ENCODE results near the gene EPHA10.
"Not testable (repeated sequence)": the region's sequence is repeated elsewhere in the genome, so short reads cannot be mapped to it uniquely, and the experiment has no call there.

The EPHA10 gene

DNA sequence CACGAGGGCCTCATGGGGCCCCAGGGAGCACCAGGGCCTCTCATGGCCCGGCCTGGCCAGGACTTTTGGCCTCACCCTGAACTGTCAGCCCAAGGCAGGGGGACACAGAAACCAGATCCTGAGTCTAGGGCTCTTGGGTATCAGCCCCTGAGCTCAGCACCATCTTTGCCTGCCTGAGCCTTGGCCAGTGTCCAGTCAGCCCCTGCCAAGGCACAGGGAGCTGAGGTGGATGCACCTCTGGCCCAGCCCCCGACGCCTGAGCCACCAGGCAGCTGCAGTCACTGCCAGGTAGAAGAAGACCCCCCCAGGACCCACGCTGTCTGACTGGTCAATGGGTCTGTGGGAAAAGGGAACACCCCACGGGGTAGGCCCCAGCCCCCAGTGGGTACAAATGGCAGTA is 47.3 kb downstream of the EPHA10 start:
- DNase-seq (ENCODE audit: low read depth in 2 of 2), result no peak

DNA sequence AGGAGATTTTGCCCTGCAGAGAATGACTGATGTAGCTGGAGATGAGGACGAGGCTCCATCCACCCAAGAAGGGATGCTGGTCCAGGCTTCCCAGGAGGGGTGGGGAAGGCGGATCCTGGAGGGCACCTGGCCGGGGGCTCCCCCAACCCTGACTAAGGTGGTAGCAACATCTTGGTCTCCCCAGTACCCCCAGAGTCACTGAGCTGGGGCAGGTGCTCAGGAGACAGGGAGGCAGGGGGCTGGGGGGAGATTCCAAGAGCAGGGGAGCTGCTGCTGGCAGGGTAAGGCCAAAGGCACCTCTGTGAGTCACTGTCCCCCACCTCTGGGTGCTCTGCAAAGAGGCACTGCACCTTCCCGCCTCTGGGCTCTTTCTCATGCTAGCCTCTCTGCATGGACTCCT is 48.6 kb downstream of the EPHA10 start:
- no peak for DNase-seq (ENCODE audit: low read depth in 2 of 2)

DNA sequence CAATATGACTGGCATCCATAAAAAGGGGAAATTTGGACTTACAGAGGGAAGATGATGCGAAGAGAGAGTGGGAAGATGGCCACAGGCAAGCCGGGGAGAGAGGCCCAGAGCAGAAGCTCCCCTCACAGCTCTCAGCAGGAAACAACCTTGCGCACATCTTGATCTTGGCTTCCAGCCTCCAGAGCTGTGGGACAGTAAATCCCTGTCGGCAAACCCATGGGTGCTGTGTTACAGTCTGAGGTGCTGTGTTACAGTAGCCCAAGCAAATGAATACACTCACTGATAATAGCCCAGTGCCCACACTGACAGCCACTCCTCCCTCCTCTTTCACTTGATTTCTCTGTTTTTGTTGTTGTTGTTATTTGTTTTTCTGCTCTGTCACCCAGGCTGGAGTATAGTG is 50.2 kb downstream of the EPHA10 start:
- DNase-seq (ENCODE audit: low read depth in 2 of 2), result no peak

DNA sequence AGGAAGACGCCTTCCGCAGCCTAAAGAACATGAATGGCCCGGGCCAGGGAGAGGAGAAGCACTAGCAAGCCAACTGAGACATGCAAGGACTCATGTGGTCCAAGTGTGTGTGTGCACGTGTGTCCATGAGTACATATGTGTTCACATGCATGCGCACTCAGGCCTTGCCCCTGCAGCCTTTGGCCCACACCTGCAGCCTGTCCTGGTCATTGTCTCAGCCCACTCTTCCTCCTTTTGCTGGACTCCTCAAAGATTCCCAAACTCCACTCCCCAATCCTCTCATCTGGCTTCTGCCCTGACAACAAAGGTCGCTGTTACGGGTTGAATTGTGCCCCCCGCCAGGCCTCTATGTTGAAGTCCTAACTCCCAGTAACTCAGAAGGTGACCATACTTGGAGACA is 50.7 kb downstream of the EPHA10 start:
- no peak for DNase-seq (ENCODE audit: low read depth in 2 of 2)

DNA sequence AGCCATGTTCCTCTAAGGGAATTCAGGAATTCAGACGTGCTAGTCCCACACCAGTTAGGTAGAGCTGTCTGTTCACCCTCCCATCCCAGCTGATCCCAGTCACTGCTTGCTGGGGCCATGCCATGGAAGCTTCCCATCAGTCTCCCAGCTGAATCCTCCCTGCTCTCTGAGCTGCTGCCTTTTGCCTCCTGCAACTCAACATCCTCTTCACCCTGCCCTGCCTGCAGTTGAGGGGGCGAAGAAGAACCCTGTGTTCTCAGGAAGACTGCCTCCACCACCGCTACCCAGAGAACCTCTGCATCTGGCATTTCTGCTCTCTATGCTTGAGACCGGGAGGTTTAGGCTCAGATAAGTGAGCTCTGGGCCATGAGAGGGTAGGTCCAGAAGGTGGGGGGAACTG is 56.4 kb downstream of the EPHA10 start:
- DNase-seq (ENCODE audit: low read depth in 2 of 2), result no peak

DNA sequence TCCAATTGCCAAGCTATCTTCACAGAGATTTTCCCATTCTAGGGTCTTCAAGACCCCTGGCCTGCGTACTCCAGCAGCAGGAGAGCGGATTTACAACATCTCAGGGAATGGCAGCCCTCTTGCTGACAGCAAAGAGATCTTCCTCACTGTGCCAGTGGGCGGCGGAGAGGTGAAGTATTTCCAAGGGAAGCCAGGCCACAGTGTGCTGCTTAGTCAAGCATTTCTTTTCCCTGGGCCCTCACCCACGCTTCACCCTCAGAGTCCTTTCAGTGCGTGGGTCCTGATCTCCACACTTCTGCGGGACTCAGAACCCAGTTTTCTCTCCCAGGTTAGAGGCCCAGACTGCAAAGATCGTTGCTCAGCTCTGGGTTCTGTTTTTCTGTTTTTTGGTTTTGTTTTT is 59.5 kb downstream of the EPHA10 start:
- no peak for DNase-seq (ENCODE audit: low read depth in 2 of 2)

DNA sequence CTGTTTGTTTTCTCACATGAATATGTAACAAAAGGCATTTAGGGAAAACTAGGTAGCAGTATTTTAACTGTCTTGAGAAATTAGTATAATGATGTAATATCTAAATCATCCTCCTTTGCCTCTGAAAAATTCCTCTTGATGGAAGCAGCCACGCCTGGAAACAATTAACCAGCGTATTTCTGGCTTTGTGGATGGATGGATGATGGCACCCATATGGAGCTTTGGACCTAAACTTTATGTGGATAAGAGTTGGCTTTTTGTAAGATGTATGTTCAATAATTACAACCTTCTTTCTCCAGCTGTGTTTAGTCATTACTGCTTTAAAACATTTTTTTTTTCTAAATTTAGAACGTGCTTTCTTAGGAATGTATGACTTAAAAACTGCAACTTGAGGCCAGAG is 60.0 kb downstream of the EPHA10 start:
- DNase-seq (ENCODE audit: low read depth in 2 of 2), result no peak

DNA sequence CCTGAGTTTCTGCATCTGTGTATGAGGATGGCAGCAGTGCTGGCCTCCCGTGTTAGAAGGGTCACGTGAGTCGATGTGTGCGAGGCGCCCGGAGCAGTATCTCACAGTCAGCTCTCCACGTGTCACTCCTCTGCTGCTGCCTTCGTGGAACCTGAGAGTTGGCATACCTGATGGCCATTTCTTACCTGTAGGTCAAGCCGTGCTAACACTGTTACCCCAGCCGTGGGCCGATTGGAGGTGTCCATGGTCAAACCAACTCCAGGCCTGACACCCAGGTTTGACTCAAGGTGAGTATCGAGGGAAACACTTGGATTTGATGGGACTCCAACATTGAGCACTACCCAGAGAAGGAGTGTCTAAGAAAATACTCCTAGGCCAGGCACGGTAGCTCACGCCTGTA is 61.9 kb downstream of the EPHA10 start:
- DNase-seq (ENCODE audit: low read depth in 2 of 2), result no peak

DNA sequence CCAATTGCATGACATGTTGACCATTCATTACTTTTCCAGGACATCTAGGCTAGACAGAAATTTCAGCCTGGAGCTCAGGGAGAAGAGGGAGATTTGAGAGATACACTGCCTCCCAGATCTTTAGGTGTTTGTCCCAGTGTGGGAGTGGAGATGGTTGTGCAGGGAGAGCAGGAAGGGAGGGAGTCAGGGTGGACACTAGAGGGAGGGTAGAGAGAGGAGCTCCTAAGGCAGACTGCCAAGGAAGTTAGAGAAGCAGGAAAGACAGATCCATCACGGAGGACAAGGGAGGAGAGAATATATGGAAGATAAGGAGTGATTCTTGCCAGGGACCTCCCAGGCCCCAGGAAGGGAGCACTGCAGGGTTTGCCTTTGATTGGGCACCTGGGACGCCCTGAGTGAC is 63.9 kb downstream of the EPHA10 start:
- no peak for DNase-seq (ENCODE audit: low read depth in 2 of 2)

DNA sequence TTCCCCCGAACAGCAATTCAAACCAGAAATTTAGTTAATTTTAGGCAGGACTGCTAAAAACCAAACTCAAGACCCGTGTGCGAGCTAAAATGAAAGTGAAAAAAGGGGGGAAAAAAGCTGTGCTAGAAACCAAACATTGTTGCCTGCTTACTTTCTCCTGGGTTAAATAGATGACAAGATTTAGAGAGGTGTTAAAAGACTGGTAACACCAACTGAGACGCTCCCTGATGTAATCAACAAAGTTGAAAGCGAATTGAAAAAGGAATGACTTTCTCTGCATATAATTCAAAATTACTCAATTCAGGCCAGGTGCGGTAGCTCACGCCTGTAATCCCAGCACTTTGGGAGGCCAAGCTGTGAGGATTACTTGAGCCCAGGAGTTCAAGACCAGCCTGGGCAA is 65.8 kb downstream of the EPHA10 start:
- DNase-seq (ENCODE audit: low read depth in 2 of 2), result no peak

DNA sequence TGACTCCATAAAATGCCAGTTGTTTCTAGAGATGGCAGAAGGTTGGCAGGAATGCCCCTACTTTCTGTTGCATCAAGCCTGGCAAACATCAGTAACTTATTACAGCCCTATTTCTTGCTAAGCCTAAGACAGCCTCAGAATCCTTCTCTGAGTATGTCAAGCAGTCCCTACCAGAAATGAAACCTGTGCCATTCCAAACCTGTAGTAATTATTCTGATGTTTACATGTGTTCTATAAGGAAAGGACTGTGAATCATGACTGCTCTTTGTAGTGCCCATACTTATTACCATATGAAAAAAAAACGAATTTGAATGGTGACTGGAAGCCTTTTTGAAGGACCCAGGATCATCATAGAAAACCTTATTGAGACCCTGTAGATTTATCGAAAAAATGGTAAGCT is 67.2 kb downstream of the EPHA10 start:
- no peak for DNase-seq (ENCODE audit: low read depth in 2 of 2)

DNA sequence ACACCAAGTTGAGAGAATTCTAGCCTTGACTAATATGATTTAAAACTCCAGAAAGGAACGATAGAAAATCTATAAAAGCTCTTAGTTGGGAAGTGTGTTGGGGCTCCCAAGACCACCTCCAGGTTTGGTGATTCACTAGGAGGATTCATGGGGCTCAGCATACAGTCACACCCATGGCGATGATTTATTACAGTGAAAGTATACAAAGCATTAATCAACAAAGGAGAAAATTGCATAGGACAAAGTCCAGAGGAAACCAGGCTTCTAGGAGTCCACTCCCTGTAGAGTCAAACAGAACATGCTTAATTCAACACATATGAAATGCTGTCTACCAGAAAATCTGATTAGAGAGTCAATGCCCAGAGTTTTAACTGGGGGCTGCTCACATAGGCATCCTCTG is 67.8 kb downstream of the EPHA10 start:
- no peak for DNase-seq (ENCODE audit: low read depth in 2 of 2)

DNA sequence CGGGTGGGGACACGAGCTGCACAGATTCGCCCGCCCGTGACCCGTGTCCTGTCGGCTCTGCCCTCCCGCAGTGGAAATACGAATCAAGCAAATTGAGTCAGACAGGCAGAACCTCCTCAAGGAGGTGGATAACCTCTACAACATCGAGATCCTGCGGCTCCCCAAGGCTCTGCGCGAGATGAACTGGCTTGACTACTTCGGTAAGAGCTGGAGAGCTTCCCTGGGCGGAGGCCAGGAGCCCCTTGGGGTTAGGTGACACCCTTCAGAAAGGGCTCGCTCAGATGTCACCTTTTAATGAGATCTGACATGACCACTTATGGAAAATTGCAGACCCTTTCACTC is 72.1 kb downstream of the EPHA10 start:
- no peak for DNase-seq (ENCODE audit: low read depth in 2 of 2)

DNA sequence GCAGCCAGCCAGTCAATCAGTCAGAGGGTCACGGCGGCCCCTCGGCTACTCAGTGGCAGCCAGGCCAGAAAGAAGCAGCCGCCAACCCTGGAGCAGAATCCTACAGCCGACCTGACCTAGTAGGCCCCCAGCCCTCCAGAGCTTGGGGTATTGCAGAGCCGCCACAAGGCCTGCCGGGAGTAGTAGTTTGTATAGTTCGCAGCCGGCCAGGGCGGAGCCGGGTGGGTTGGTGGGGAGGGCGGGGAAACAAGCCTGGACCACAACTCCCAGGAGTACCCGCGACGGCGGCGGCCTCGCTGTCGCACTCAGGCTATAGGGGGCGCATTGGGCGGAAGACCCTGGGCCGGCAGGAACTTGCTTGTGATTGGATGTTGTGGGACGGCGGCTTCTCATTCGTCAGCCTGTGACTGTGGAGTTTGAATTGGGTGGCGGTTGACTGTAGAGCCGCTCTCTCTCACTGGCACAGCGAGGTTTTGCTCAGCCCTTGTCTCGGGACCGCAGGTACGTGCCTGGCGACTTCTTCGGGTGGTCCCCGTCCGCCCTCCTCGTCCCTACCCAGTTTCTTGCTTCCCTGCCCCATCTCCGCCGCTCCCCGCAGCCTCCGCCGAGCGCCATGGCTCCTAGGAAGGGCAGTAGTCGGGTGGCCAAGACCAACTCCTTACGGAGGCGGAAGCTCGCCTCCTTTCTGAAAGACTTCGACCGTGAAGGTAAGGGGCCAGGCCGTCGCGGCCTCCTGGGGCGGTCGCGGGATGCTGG is 72.7 kb downstream of the EPHA10 start, which contains the start of gene CDCA8:
Gene CDCA8, plus strand, starts transcription at position 439 of the 756 bp plus-strand sequence. Its CDS starts 175 bp downstream, at position 614.
- DNase-seq (ENCODE audit: low read depth in 2 of 2), result peak; percentile 96

DNA sequence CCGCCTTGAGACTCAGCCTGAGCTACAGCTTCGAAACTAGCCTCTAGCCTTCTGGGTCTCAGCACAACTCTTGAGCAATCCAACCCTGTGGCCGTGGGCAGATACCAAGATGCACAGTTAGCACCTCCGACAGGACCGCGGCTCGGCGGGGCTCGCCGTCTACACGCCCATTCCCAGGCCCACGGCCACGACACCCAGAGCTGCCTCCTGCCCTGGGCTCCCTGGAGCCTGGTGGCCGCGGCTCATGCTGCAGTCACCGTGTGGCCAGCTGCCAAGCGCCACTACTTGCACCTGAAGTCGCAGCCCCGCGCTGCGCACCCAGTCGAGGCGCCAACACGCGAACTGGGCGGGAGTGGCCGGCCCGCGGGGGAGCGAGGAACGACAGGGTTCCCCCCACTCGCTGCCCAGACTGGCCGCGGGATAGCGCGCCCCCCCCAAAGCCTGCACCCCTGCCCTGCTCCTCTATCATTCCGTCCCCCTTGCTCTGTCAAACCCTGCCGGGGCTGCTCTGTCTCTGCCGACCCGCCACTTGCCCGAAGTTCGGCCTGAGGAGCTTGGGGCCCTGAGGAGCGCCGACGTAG is 73.3 kb downstream of the EPHA10 start:
- DNase-seq (ENCODE audit: low read depth in 2 of 2), result no peak

DNA sequence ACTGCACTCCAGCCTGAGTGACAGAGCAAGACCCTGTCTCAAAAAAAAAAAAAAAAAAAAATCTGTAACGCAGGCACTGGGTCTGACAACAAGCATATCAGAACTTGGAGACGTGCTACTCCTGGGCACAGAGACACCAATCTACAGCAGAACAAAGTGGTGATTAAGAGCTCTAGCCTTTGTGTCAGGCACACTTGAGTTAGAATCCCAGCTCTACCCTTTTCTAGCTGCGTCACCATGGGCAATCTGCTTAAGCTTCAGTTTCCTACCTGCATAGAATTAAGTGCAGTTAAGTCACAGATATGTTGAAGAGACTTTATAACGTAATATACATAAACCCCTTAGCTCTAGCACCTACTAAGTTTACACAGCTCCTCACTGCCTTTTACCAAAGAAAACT is 76.0 kb downstream of the EPHA10 start:
- DNase-seq (ENCODE audit: low read depth in 2 of 2), result no peak

DNA sequence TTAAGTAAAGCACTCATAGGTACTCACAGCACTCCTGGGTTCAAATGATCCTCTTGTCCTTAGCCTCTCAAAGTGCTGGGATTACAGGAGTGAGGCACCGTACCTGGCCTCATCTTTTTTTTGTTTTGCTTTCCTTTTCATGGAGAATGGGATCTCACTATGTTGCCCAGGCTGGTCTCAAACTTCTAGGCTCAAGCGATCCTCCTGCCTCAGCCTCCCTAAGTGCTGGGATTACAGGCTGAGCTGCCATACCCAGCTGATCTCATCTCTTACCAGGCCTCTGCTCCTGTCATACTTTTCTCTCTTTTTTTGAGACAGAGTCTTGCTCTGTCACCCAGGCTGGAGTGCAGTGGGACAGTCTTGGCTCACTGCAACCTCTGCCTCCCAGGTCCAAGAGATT is 77.2 kb downstream of the EPHA10 start:
- not testable (repeated sequence) for DNase-seq (ENCODE audit: low read depth in 2 of 2)

DNA sequence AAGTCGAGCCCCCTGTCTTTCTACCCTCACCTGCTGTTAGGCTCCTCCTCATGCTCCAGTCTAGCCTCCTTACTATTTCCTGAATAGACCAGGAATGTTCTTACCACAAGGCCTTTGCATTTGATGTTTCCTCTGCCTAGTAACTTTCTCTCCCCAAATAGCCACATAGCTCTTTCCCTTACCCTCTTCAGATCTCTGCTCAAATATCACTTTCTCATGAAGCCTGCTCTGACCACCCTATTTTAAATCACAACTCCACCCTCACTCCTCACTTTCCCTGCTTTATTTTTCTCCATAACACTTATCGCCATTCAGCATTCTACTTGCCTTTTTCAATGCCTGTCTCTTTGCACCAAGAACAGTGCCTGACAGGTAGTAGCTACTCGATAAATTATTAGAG is 79.2 kb downstream of the EPHA10 start:
- DNase-seq (ENCODE audit: low read depth in 2 of 2), result no peak

DNA sequence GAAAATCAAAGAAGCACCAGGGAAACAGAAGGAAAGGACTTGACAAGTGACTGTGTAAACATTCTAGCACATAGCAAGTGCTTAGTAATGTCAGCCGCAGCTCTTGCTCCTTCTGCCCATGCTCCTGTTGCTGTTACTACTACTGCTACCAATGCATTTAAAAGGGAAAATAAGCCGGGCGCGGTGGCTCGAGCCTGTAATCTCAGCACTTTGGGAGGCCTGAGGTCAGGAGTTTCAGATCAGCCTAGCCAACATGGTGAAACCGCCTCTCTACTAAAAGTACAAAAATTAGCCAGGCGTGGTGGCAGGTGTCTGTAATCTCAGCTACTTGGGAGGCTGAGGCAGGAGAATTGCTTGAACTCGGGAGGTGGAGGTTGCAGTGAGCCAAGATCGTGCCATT is 80.7 kb downstream of the EPHA10 start:
- DNase-seq (ENCODE audit: low read depth in 2 of 2), result not testable (repeated sequence)

DNA sequence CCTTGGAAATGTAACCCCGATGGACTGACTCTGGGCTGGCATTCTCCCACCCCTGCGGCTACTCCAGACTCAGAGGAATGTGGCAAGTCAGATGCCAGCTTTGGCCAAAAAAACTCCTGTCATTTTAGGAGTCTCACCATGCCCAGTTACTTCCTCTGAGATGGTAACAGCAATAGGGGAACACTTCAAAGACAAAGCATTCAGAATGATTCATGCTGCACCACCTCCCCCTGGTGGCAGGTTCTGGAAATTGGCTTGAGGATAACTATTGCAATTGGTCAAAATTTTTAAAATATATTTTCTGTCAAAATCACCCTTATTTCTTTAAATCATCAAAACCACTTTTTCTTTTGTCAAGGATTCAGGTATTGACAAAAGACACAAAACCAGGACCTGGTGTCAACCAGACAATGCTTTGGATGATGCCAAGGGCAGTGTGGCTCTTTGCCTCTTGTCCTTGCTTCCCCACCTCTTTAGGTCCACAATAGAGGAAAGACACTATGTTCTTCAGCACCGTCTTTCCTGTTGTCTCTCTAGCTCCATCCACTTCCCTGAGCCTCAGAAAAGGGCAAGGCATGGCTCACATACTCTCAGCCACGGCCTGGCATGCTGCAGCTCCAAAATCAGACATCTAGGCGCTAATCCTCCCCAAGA is 82.5 kb downstream of the EPHA10 start:
- DNase-seq (ENCODE audit: low read depth in 2 of 2), result peak; percentile 52 to 54

DNA sequence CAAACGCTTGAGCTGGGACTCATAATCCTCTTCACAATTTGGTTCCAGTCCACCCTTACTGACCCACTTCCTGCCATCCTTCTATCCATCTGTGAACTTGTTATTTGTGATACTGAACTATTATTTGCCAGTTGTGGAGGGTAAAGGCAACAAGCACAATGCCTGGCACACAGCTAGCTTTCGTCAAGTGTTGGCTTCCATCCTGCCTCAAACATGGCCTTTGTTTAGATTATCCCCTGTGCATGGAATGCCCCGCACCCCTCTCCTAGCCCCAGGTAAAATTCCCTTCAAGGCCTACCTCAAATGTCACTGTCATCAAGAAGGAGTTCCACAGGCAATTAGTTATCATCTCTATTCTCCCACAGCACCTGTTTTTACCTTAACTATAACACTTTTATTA is 84.0 kb downstream of the EPHA10 start:
- DNase-seq (ENCODE audit: low read depth in 2 of 2), result no peak

DNA sequence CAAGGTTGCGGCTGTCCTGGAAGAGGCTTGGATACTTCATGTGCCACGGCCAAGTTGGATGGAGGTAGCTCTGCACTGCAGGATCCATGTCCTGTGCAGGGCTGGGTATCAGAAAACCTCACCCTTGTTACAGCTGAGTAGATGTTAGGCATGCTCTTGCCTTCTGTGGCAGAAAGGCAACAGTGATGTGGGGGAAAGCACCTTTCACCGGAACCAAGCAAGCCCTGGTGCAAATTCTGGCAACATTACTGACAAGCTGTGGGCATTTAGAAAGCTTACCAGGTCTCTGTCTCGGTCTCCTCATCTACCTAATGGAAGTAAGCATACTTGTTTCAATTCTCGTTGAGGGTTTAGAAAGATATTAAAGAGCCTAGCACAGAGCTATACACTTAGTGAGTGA is 87.1 kb downstream of the EPHA10 start:
- DNase-seq (ENCODE audit: low read depth in 2 of 2), result no peak

DNA sequence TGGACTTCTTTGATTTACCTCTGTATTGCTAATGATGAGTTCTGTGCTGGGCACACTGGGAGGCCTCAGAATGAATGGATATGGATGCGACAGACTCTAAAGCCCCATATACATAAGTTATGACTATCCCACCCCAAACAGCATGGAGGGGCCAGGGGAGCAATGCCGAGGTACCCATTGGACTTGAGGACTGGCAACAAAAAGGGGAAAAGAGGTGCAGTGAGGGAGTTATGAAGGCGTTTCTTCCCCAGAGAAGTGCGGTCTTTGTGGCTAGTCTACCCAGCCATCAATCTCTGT is 87.8 kb downstream of the EPHA10 start:
- DNase-seq (ENCODE audit: low read depth in 2 of 2), result no peak

All from activated CD8-positive, alpha-beta memory T cell treated with anti-CD3 and anti-CD28 coated beads for 4 hours (primary cell).